ENCODE results near the gene CIP2A.

CIP2A gene

DNA sequence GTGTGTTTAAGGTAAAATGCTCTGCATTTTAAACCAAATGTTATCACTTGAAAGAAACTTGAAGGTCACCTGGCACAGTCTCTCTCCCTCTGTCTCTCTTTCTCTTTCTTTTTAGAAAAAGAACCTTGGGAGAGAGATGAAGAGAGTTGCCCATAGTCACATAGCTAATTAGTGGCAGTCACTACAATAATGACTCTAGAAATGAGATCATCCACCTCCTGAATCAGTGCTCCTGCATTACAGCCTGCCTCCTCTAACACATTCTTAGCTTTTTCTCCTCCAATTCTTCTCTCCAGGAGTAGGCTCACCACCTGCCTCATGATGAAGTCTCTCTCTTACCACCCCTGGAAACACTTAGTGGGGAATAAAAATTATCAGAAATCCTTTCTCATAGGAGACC is 81.3 kb downstream of the CIP2A start (continued):
- TF ChIP-seq, protein P1, sequence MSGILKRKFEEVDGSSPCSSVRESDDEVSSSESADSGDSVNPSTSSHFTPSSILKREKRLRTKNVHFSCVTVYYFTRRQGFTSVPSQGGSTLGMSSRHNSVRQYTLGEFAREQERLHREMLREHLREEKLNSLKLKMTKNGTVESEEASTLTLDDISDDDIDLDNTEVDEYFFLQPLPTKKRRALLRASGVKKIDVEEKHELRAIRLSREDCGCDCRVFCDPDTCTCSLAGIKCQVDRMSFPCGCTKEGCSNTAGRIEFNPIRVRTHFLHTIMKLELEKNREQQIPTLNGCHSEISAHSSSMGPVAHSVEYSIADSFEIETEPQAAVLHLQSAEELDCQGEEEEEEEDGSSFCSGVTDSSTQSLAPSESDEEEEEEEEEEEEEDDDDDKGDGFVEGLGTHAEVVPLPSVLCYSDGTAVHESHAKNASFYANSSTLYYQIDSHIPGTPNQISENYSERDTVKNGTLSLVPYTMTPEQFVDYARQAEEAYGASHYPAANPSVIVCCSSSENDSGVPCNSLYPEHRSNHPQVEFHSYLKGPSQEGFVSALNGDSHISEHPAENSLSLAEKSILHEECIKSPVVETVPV (CRISPR knock-in tag; IDR thresholded peaks at IDR 0.05), result no peak
- TF ChIP-seq ZFP30 (CRISPR knock-in tag; IDR thresholded peaks at IDR 0.05), result no peak

DNA sequence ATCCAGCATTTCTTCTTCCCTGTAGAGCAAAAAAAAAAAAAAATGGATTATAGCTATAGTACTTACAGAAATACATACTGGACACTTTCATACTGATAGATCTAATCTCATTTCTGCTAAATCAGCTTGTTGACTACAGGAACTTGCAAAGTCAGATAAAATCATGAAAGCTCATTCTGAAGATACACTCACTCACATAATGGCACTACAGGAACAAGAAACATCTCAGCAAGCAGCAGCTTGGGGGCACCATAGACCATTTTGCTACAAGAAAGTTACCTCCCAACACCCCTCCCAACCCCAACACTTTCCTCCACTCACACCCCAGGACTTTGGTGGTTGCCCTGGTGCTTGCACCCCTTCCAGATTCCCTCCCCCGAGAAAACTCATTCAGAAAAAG is 83.4 kb downstream of the CIP2A start:
- TF ChIP-seq ZFP3 (CRISPR knock-in tag; IDR thresholded peaks at IDR 0.05) (no peak), ISL1 (CRISPR knock-in tag; IDR thresholded peaks at IDR 0.05) (peak; percentile 26; the same call in 1 of the 2 replicates), ZC3H10 (CRISPR knock-in tag; IDR thresholded peaks at IDR 0.05) (no peak)
- TF ChIP-seq, protein P2, sequence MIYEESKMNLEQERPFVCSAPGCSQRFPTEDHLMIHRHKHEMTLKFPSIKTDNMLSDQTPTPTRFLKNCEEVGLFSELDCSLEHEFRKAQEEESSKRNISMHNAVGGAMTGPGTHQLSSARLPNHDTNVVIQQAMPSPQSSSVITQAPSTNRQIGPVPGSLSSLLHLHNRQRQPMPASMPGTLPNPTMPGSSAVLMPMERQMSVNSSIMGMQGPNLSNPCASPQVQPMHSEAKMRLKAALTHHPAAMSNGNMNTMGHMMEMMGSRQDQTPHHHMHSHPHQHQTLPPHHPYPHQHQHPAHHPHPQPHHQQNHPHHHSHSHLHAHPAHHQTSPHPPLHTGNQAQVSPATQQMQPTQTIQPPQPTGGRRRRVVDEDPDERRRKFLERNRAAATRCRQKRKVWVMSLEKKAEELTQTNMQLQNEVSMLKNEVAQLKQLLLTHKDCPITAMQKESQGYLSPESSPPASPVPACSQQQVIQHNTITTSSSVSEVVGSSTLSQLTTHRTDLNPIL (CRISPR knock-in tag; IDR thresholded peaks at IDR 0.05; ENCODE audit: low read depth), result no peak
- ATAC-seq, result peak; percentile 51; the same call in 2 of the 3 replicates

DNA sequence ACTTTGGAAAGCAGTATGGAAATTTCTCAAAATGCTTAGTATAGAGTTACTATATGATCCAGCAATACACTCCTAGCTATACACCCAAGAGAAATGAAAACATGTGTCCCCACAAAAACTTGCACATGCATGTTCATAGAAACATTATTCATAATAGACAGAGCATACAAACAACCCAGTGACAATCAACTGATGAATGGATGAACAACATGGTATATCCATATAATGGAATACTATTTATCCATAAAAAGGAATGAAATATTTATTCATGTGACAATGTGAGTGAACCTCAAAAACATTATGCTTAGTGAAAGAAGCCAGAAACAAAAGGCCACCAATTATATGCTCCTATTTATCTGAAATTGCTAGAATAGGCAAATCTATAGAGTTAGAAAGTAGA is 85.5 kb downstream of the CIP2A start:
- TF ChIP-seq BACH2 (CRISPR knock-in tag; IDR thresholded peaks at IDR 0.05; ENCODE audit: borderline replicate concordance) (no peak), ZNF8 (CRISPR knock-in tag; IDR thresholded peaks at IDR 0.05) (peak; percentile 92), RARB (CRISPR knock-in tag; IDR thresholded peaks at IDR 0.05) (no peak), ZFP30 (CRISPR knock-in tag; IDR thresholded peaks at IDR 0.05) (no peak), PPARA (CRISPR knock-in tag; IDR thresholded peaks at IDR 0.05; ENCODE audit: borderline replicate concordance) (no peak), ZNF565 (CRISPR knock-in tag; conservative IDR thresholded peaks at IDR 0.05; ENCODE audit: low read depth) (no peak)
- TF ChIP-seq, protein P1 (CRISPR knock-in tag; IDR thresholded peaks at IDR 0.05), result no peak
- TF ChIP-seq, protein P3, sequence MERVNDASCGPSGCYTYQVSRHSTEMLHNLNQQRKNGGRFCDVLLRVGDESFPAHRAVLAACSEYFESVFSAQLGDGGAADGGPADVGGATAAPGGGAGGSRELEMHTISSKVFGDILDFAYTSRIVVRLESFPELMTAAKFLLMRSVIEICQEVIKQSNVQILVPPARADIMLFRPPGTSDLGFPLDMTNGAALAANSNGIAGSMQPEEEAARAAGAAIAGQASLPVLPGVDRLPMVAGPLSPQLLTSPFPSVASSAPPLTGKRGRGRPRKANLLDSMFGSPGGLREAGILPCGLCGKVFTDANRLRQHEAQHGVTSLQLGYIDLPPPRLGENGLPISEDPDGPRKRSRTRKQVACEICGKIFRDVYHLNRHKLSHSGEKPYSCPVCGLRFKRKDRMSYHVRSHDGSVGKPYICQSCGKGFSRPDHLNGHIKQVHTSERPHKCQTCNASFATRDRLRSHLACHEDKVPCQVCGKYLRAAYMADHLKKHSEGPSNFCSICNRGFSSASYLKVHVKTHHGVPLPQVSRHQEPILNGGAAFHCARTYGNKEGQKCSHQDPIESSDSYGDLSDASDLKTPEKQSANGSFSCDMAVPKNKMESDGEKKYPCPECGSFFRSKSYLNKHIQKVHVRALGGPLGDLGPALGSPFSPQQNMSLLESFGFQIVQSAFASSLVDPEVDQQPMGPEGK (CRISPR knock-in tag; IDR thresholded peaks at IDR 0.05; ENCODE audit: borderline replicate concordance), result no peak
- ATAC-seq, result no peak

DNA sequence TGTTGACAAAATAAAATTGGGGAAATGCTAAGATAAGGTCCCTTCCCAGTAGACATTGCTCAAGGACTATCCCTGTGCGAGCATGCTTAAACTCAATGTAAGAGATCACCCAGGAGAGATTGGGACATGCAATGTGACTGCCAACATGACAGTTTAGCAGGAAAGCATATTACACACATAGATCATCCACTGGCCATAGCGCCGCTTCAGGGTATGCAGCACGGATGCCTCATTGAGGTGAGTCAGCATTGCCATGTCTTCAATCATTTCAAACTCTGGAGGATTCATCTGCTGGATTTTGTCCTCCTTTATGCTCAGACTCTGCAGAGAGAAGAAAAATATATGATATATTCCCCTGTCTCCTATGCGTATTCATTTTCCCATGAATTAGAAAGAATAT is 87.7 kb downstream of the CIP2A start:
- no peak for TF ChIP-seq BACH2 (CRISPR knock-in tag; IDR thresholded peaks at IDR 0.05; ENCODE audit: borderline replicate concordance)
- TF ChIP-seq, protein P2 (CRISPR knock-in tag; IDR thresholded peaks at IDR 0.05; ENCODE audit: low read depth), result no peak
- TF ChIP-seq, protein P4, sequence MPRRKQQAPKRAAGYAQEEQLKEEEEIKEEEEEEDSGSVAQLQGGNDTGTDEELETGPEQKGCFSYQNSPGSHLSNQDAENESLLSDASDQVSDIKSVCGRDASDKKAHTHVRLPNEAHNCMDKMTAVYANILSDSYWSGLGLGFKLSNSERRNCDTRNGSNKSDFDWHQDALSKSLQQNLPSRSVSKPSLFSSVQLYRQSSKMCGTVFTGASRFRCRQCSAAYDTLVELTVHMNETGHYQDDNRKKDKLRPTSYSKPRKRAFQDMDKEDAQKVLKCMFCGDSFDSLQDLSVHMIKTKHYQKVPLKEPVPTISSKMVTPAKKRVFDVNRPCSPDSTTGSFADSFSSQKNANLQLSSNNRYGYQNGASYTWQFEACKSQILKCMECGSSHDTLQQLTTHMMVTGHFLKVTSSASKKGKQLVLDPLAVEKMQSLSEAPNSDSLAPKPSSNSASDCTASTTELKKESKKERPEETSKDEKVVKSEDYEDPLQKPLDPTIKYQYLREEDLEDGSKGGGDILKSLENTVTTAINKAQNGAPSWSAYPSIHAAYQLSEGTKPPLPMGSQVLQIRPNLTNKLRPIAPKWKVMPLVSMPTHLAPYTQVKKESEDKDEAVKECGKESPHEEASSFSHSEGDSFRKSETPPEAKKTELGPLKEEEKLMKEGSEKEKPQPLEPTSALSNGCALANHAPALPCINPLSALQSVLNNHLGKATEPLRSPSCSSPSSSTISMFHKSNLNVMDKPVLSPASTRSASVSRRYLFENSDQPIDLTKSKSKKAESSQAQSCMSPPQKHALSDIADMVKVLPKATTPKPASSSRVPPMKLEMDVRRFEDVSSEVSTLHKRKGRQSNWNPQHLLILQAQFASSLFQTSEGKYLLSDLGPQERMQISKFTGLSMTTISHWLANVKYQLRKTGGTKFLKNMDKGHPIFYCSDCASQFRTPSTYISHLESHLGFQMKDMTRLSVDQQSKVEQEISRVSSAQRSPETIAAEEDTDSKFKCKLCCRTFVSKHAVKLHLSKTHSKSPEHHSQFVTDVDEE (CRISPR knock-in tag; IDR thresholded peaks at IDR 0.05), result no peak
- TF ChIP-seq ESRRG (CRISPR knock-in tag; IDR thresholded peaks at IDR 0.05), result no peak
- no peak for TF ChIP-seq ZNF565 (CRISPR knock-in tag; conservative IDR thresholded peaks at IDR 0.05; ENCODE audit: low read depth)
- ATAC-seq, result peak; percentile 36; the same call in 1 of the 3 replicates

DNA sequence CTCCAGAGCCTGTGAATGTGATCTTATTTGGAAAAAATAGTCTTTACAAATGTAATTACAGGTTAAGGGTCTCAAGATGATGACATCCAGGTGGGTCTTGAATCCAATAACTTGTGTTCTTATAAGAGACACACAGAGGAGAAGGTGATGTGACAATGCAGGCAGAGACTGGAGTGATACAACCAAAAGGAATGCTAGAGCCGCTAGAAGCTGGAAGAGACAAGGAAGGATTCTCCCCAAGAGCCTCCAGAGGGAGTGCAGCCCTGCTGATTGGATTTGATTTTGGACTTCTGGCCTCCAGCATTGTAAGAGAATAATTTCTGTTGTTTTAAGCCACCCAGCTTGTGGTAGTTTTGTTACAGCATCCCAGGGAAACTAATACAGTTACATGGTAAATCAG is 88.5 kb downstream of the CIP2A start:
- ATAC-seq, result peak; percentile 63; the same call in 2 of the 3 replicates
- TF ChIP-seq, protein P1 (CRISPR knock-in tag; IDR thresholded peaks at IDR 0.05), result no peak
- TF ChIP-seq SNAI2 (CRISPR knock-in tag; IDR thresholded peaks at IDR 0.05), result no peak
- no peak for TF ChIP-seq PPARA (CRISPR knock-in tag; IDR thresholded peaks at IDR 0.05; ENCODE audit: borderline replicate concordance)
- TF ChIP-seq BACH2 (CRISPR knock-in tag; IDR thresholded peaks at IDR 0.05; ENCODE audit: borderline replicate concordance), result no peak
- TF ChIP-seq, protein P3 (CRISPR knock-in tag; IDR thresholded peaks at IDR 0.05; ENCODE audit: borderline replicate concordance), result no peak
- no peak for TF ChIP-seq ARNTL (CRISPR knock-in tag; IDR thresholded peaks at IDR 0.05; ENCODE audit: borderline replicate concordance, low read depth)
- TF ChIP-seq ZNF8 (CRISPR knock-in tag; IDR thresholded peaks at IDR 0.05), result no peak
- TF ChIP-seq, protein P2 (CRISPR knock-in tag; IDR thresholded peaks at IDR 0.05; ENCODE audit: low read depth), result no peak
